ENCODE measurements around the gene ERN1.
A peak's percentile ranks its signal among the peaks of the same experiment; 100 is the strongest.

The ERN1 gene

GRCh38 chr17:64115822-64116534 is 14.0 kb downstream of the ERN1 start:
- H3K9ac ChIP-seq (ENCODE audit: insufficient read length), result no peak overlapping the region
- H3K9me3 ChIP-seq (ENCODE audit: low read depth, low read length), result no peaks in the 10 kb centered on the region
- no peak overlapping the region for H3K27ac ChIP-seq
- no peak for TF ChIP-seq POLR2AphosphoS5 (IDR thresholded peaks at IDR 0.05; ENCODE audit: borderline replicate concordance, low read depth, low read length)
- no peak for TF ChIP-seq EZH2 (IDR thresholded peaks at IDR 0.05)
- TF ChIP-seq FOXP2 (optimal IDR thresholded peaks at IDR 0.05; ENCODE audit: control extremely low read depth, extremely low read length, insufficient read depth), result no peak
- no peak for DNase-seq (ENCODE audit: low read depth, low spot score)
- no peaks in the 10 kb centered on the region for H3K36me3 ChIP-seq (ENCODE audit: insufficient read depth, low read length)
- H3K4me3 ChIP-seq, result no peak overlapping the region

GRCh38 chr17:64115043-64115698 is 14.8 kb downstream of the ERN1 start:
- H3K9ac ChIP-seq (ENCODE audit: insufficient read length), result no peak overlapping the region
- no peak for DNase-seq (ENCODE audit: low read depth, low spot score)
- no peak overlapping the region for H3K4me3 ChIP-seq
- no peaks in the 10 kb centered on the region for H3K9me3 ChIP-seq (ENCODE audit: low read depth, low read length)
- H3K27ac ChIP-seq, result no peak overlapping the region
- no peaks in the 10 kb centered on the region for H3K36me3 ChIP-seq (ENCODE audit: insufficient read depth, low read length)
- TF ChIP-seq FOXP2 (optimal IDR thresholded peaks at IDR 0.05; ENCODE audit: control extremely low read depth, extremely low read length, insufficient read depth) (no peak), EZH2 (IDR thresholded peaks at IDR 0.05) (no peak), POLR2AphosphoS5 (IDR thresholded peaks at IDR 0.05; ENCODE audit: borderline replicate concordance, low read depth, low read length) (no peak)

- H3K9ac ChIP-seq (ENCODE audit: insufficient read length), result no peak overlapping the region
- H3K27ac ChIP-seq, result no peak overlapping the region
- no peak for TF ChIP-seq POLR2AphosphoS5 (IDR thresholded peaks at IDR 0.05; ENCODE audit: borderline replicate concordance, low read depth, low read length)
- TF ChIP-seq FOXP2 (optimal IDR thresholded peaks at IDR 0.05; ENCODE audit: control extremely low read depth, extremely low read length, insufficient read depth), result no peak
- DNase-seq (ENCODE audit: low read depth, low spot score), result no peak
- no peaks in the 10 kb centered on the region for H3K9me3 ChIP-seq (ENCODE audit: low read depth, low read length)
- no peaks in the 10 kb centered on the region for H3K36me3 ChIP-seq (ENCODE audit: insufficient read depth, low read length)
- H3K4me3 ChIP-seq, result no peak overlapping the region
These were observed 16.9 kb downstream of the ERN1 start for GRCh38 chr17:64113006-64113405.

- Histone ChIP-seq H3K9me3 (ENCODE audit: low read depth, low read length) (no peaks in the 10 kb centered on the region), H3K4me3 (no peak overlapping the region), H3K27ac (no peak overlapping the region), H3K36me3 (ENCODE audit: insufficient read depth, low read length) (no peaks in the 10 kb centered on the region), H3K9ac (ENCODE audit: insufficient read length) (no peak overlapping the region)
- TF ChIP-seq EZH2 (IDR thresholded peaks at IDR 0.05), result no peak
- no peak for TF ChIP-seq FOXP2 (optimal IDR thresholded peaks at IDR 0.05; ENCODE audit: control extremely low read depth, extremely low read length, insufficient read depth)
- no peak for DNase-seq (ENCODE audit: low read depth, low spot score)
These were observed 18.1 kb downstream of the ERN1 start for GRCh38 chr17:64111831-64112230.

- Histone ChIP-seq H3K4me3 (no peak overlapping the region), H3K9me3 (ENCODE audit: low read depth, low read length) (no peaks in the 10 kb centered on the region), H3K36me3 (ENCODE audit: insufficient read depth, low read length) (no peaks in the 10 kb centered on the region), H3K9ac (ENCODE audit: insufficient read length) (no peak overlapping the region), H3K27ac (peak overlapping the region; percentile 25; the same call in 1 of the 2 replicates)
- no peak for TF ChIP-seq FOXP2 (optimal IDR thresholded peaks at IDR 0.05; ENCODE audit: control extremely low read depth, extremely low read length, insufficient read depth)
- TF ChIP-seq POLR2AphosphoS5 (IDR thresholded peaks at IDR 0.05; ENCODE audit: borderline replicate concordance, low read depth, low read length), result no peak
- no peak for TF ChIP-seq EZH2 (IDR thresholded peaks at IDR 0.05)
- DNase-seq (ENCODE audit: low read depth, low spot score), result no peak
These were observed 19.4 kb downstream of the ERN1 start for GRCh38 chr17:64110379-64111152.

GRCh38 chr17:64109400-64109799 is 20.5 kb downstream of the ERN1 start:
- DNase-seq (ENCODE audit: low read depth, low spot score), result no peak

GRCh38 chr17:64107500-64108236 is 22.3 kb downstream of the ERN1 start:
- H3K4me3 ChIP-seq, result no peak overlapping the region
- no peaks in the 10 kb centered on the region for H3K36me3 ChIP-seq (ENCODE audit: insufficient read depth, low read length)
- H3K27ac ChIP-seq, result no peak overlapping the region
- TF ChIP-seq FOXP2 (optimal IDR thresholded peaks at IDR 0.05; ENCODE audit: control extremely low read depth, extremely low read length, insufficient read depth), result no peak
- TF ChIP-seq POLR2AphosphoS5 (IDR thresholded peaks at IDR 0.05; ENCODE audit: borderline replicate concordance, low read depth, low read length), result no peak
- no peaks in the 10 kb centered on the region for H3K9me3 ChIP-seq (ENCODE audit: low read depth, low read length)
- no peak for DNase-seq (ENCODE audit: low read depth, low spot score)
- H3K9ac ChIP-seq (ENCODE audit: insufficient read length), result no peak overlapping the region

More at GRCh38 chr17:64109400-64109799, 20.5 kb downstream of the ERN1 start:
- Histone ChIP-seq H3K27ac (no peak overlapping the region), H3K9ac (ENCODE audit: insufficient read length) (no peak overlapping the region), H3K9me3 (ENCODE audit: low read depth, low read length) (no peaks in the 10 kb centered on the region), H3K36me3 (ENCODE audit: insufficient read depth, low read length) (no peaks in the 10 kb centered on the region), H3K4me3 (no peak overlapping the region)
- no peak for TF ChIP-seq EZH2 (IDR thresholded peaks at IDR 0.05)
- TF ChIP-seq POLR2AphosphoS5 (IDR thresholded peaks at IDR 0.05; ENCODE audit: borderline replicate concordance, low read depth, low read length), result no peak
- no peak for TF ChIP-seq FOXP2 (optimal IDR thresholded peaks at IDR 0.05; ENCODE audit: control extremely low read depth, extremely low read length, insufficient read depth)

DNA sequence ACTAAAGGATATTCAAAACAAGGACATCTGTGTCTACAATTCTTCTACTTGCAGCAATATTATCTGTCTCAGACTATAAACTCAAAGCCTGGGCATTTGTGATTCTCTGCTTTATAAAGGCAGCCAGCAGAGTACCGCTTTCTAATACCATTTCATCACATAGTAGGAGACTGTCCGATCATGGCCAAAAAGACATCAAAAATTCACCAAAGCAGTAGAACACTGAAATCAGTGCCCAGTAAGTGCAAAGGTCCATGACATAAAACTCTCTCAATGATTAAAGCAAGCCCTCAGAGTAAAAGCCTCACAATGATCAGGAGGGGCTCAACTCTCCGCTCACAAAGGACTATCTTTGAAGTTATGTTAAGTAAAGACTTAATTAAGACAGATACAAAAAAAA is 23.0 kb downstream of the ERN1 start:
- Histone ChIP-seq H3K36me3 (ENCODE audit: insufficient read depth, low read length) (no peaks in the 10 kb centered on the region), H3K9me3 (ENCODE audit: low read depth, low read length) (no peaks in the 10 kb centered on the region), H3K4me3 (no peak overlapping the region), H3K27ac (no peak overlapping the region), H3K9ac (ENCODE audit: insufficient read length) (no peak overlapping the region)
- no peak for DNase-seq (ENCODE audit: low read depth, low spot score)
- no peak for TF ChIP-seq FOXP2 (optimal IDR thresholded peaks at IDR 0.05; ENCODE audit: control extremely low read depth, extremely low read length, insufficient read depth)
